Astrocyte (in vitro differentiated cells and primary cell): ENCODE data around the gene STK17A. TPM values are rescaled to one million over a fixed set of nuclear protein-coding genes. Genes with fewer than 3 reads are reported as not detected.

Experiments
- DNase-seq: peaks from one replicate; pipeline ENCODE4 v3.0.0-alpha.2; 2010; ENCODE audit warnings: low read depth
- FAIRE-seq: peaks from 2 replicates; lab custom pipeline; 2011; peaks lifted over from hg19 to GRCh38; lab: Jason Lieb, UNC
- H2AFZ ChIP-seq: 2 replicates; pipeline ENCODE4 v1.6.0; 2012; ENCODE audit warnings: low read depth, low read length, inconsistent platforms
- H3K27ac ChIP-seq: 2 replicates; pipeline ENCODE4 v1.5.1; 2011; ENCODE audit warnings: low read depth, low read length, inconsistent platforms
- H3K27me3 ChIP-seq: 2 replicates; pipeline ENCODE4 v1.6.0; 2011; ENCODE audit warnings: low read length, inconsistent platforms; ENCODE audit not compliant: insufficient read depth
- H3K36me3 ChIP-seq: 2 replicates; pipeline ENCODE4 v1.5.1; 2011; ENCODE audit warnings: low read length, inconsistent platforms; ENCODE audit not compliant: insufficient read depth
- H3K4me1 ChIP-seq: 2 replicates; pipeline ENCODE4 v1.5.1; 2011; ENCODE audit warnings: low read length, inconsistent platforms; ENCODE audit not compliant: insufficient read depth
- H3K4me2 ChIP-seq: 2 replicates; pipeline ENCODE4 v1.6.0; 2012; ENCODE audit warnings: low read length, inconsistent platforms
- H3K4me3 ChIP-seq: 2 replicates; pipeline ENCODE4 v1.5.1; 2011; ENCODE audit warnings: low read depth, mild to moderate bottlenecking, low read length, inconsistent platforms; ENCODE audit not compliant: insufficient read depth
- H3K79me2 ChIP-seq: 2 replicates; pipeline ENCODE4 v1.6.0; 2012; ENCODE audit warnings: mild to moderate bottlenecking, low read length, inconsistent platforms; ENCODE audit not compliant: insufficient read depth
- H3K9ac ChIP-seq: 2 replicates; pipeline ENCODE4 v1.6.0; 2012; ENCODE audit warnings: mild to moderate bottlenecking, low read length, inconsistent platforms
- H3K9me3 ChIP-seq: 2 replicates; pipeline ENCODE4 v1.5.1; 2012; ENCODE audit warnings: low read depth, mild to moderate bottlenecking, low read length, inconsistent platforms; ENCODE audit not compliant: insufficient read depth
- H4K20me1 ChIP-seq: 2 replicates; pipeline ENCODE4 v1.6.0; 2012; ENCODE audit warnings: low read length, inconsistent platforms; ENCODE audit not compliant: insufficient read depth
- H3K27ac Mint-ChIP-seq: one replicate; pipeline ENCODE4 v1.8.0; 2021; ENCODE audit warnings: mild to moderate bottlenecking, mixed read lengths; ENCODE audit not compliant: unreplicated experiment
- H3K27me3 Mint-ChIP-seq: one replicate; pipeline ENCODE4 v1.8.0; 2021; ENCODE audit warnings: low read depth, mixed read lengths; ENCODE audit not compliant: unreplicated experiment
- H3K36me3 Mint-ChIP-seq: one replicate; pipeline ENCODE4 v1.8.0; 2021; ENCODE audit warnings: low read depth, mixed read lengths; ENCODE audit not compliant: unreplicated experiment
- H3K4me1 Mint-ChIP-seq: one replicate; pipeline ENCODE4 v1.8.0; 2021; ENCODE audit warnings: low read depth, mixed read lengths; ENCODE audit not compliant: unreplicated experiment
- H3K4me3 Mint-ChIP-seq: one replicate; pipeline ENCODE4 v1.8.0; 2021; ENCODE audit warnings: mild to moderate bottlenecking, moderate library complexity, mixed read lengths; ENCODE audit not compliant: unreplicated experiment
- H3K9me3 Mint-ChIP-seq: one replicate; pipeline ENCODE4 v1.8.0; 2021; ENCODE audit warnings: mild to moderate bottlenecking, mixed read lengths; ENCODE audit not compliant: unreplicated experiment
- EZH2 ChIP-seq: IDR thresholded peaks from 2 replicates; pipeline ENCODE4 v1.6.1; 2012; ENCODE audit warnings: mild to moderate bottlenecking, low read length, inconsistent platforms; ENCODE audit not compliant: insufficient read depth
- total RNA-seq: library from RNA; stranded (reverse); gene quantifications from 2 replicates; pipeline ENCODE4 v1.2.1, GENCODE V29; 2021
- TF ChIP-seq, protein P1 (sequence below): IDR thresholded peaks from 2 replicates; pipeline ENCODE4 v1.5.1; 2011; ENCODE audit warnings: low read depth, mild to moderate bottlenecking, inconsistent platforms, low read length, moderate library complexity; ENCODE audit not compliant: insufficient read depth

Gene STK17A
- total RNA-seq, 1 donor from 2014 or later, result 38.4 TPM

DNA sequence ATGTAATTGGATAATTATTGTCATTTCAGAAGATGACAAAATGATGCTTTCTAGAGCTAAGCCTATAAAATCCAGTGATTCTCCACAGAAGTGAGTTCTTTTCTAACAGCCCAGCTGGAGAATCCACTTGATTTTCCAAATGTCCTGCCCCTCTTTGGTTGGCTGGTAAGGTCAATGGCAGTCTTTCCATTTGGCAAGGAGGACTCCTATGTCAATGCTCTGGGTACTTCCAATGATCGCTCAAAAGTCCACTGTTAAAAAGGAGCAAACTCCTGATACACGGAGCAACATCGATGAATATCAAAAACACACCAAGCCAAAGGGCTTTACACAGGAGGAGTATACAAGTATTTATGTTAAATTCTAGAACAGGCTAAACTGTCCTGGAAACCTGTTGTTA lies 57.8 kb downstream of the STK17A start:
- Mint-ChIP-seq H3K4me3 (no peak overlapping the region), H3K4me1 (peaks cover 21% of the 10 kb centered on the region), H3K9me3 (no peaks in the 10 kb centered on the region), H3K36me3 (peaks cover 23% of the 10 kb centered on the region), H3K27ac (no peak overlapping the region), H3K27me3 (no peaks in the 10 kb centered on the region)
- Histone ChIP-seq H3K36me3 (peaks cover 14% of the 10 kb centered on the region), H3K9me3 (no peaks in the 10 kb centered on the region), H3K4me2 (peak overlapping the region; percentile 67), H2AFZ (no peak overlapping the region), H3K27me3 (no peaks in the 10 kb centered on the region), H4K20me1 (no peaks in the 10 kb centered on the region), H3K4me1 (peaks cover 43% of the 10 kb centered on the region), H3K27ac (peak overlapping the region; percentile 92), H3K9ac (peak overlapping the region; percentile 69), H3K79me2 (peaks cover 37% of the 10 kb centered on the region), H3K4me3 (no peak overlapping the region)
- no peak for DNase-seq
- FAIRE-seq, result no peak
- TF ChIP-seq, protein P1, sequence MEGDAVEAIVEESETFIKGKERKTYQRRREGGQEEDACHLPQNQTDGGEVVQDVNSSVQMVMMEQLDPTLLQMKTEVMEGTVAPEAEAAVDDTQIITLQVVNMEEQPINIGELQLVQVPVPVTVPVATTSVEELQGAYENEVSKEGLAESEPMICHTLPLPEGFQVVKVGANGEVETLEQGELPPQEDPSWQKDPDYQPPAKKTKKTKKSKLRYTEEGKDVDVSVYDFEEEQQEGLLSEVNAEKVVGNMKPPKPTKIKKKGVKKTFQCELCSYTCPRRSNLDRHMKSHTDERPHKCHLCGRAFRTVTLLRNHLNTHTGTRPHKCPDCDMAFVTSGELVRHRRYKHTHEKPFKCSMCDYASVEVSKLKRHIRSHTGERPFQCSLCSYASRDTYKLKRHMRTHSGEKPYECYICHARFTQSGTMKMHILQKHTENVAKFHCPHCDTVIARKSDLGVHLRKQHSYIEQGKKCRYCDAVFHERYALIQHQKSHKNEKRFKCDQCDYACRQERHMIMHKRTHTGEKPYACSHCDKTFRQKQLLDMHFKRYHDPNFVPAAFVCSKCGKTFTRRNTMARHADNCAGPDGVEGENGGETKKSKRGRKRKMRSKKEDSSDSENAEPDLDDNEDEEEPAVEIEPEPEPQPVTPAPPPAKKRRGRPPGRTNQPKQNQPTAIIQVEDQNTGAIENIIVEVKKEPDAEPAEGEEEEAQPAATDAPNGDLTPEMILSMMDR, result no peak
- no peak for TF ChIP-seq EZH2

GRCh38 chr7:43642897-43643630 lies 60.2 kb downstream of the STK17A start:
- H3K27ac Mint-ChIP-seq, result no peak overlapping the region
- peaks cover 5% of the 10 kb centered on the region for H3K36me3 ChIP-seq
- no peak overlapping the region for H3K4me3 Mint-ChIP-seq

More at GRCh38 chr7:43642897-43643630, 60.2 kb downstream of the STK17A start:
- Histone ChIP-seq H3K4me1 (peaks cover 46% of the 10 kb centered on the region), H3K27me3 (no peaks in the 10 kb centered on the region), H3K4me2 (no peak overlapping the region), H2AFZ (no peak overlapping the region), H3K4me3 (no peak overlapping the region), H4K20me1 (no peaks in the 10 kb centered on the region), H3K79me2 (peaks cover 36% of the 10 kb centered on the region), H3K27ac (no peak overlapping the region), H3K9ac (no peak overlapping the region), H3K9me3 (no peaks in the 10 kb centered on the region)
- Mint-ChIP-seq H3K4me1 (peaks cover 26% of the 10 kb centered on the region), H3K9me3 (no peaks in the 10 kb centered on the region), H3K36me3 (peaks cover 16% of the 10 kb centered on the region), H3K27me3 (no peaks in the 10 kb centered on the region)
- FAIRE-seq (no peak), DNase-seq (no peak)
- TF ChIP-seq, protein P1, result no peak
- TF ChIP-seq EZH2, result no peak
